GM23248 (cell line): ENCODE results near the gene CAPN2.

Experiments
- EZH2 ChIP-seq: fragments of 200-600 bp; sonication (generic); IDR thresholded peaks from 2 replicates; pipeline ENCODE4 v1.6.1; 2018; ENCODE audit warnings: antibody characterized with exemption, mild to moderate bottlenecking; ENCODE audit not compliant: insufficient read depth, poor library complexity, severe bottlenecking
- EZH2phosphoT487 ChIP-seq: fragments of 200-600 bp; sonication (generic); IDR thresholded peaks from 2 replicates; pipeline ENCODE4 v1.6.1; 2018; ENCODE audit warnings: antibody characterized with exemption, moderate library complexity, mild to moderate bottlenecking, low read depth; ENCODE audit not compliant: insufficient read depth

- TF ChIP-seq EZH2, result no peak
- no peak for TF ChIP-seq EZH2phosphoT487
Measured at GRCh38 chr1:223742856-223743517, 30.6 kb downstream of the CAPN2 start.
